LoVo (cell line): Measurements from ENCODE around the gene EFHC1.
"Not testable (repeated sequence)": the region's sequence is repeated elsewhere in the genome, so short reads cannot be mapped to it uniquely, and the experiment has no call there.

ENCODE experiments used
- DNase-seq: peaks from one replicate; pipeline ENCODE4 v3.0.0-alpha.2; 2016; ENCODE audit warnings: low spot score

Gene EFHC1

GRCh38 chr6:52438926-52439325, 18.8 kb downstream of the EFHC1 start:
- no peak for DNase-seq

- DNase-seq = peak; percentile 73
These were observed 34.4 kb downstream of the EFHC1 start for GRCh38 chr6:52454556-52454955.

GRCh38 chr6:52457096-52457495, 37.0 kb downstream of the EFHC1 start:
- DNase-seq = no peak

- not testable (repeated sequence) for DNase-seq
These were observed 41.1 kb downstream of the EFHC1 start for GRCh38 chr6:52461194-52461593.

GRCh38 chr6:52474173-52474572, 54.0 kb downstream of the EFHC1 start:
- no peak for DNase-seq

GRCh38 chr6:52475307-52475706, 55.2 kb downstream of the EFHC1 start:
- DNase-seq = no peak

GRCh38 chr6:52482903-52483670, 62.9 kb downstream of the EFHC1 start:
- peak; percentile 18 for DNase-seq

GRCh38 chr6:52483671-52484003, 63.5 kb downstream of the EFHC1 start:
- no peak for DNase-seq

- no peak for DNase-seq
These were observed 69.7 kb downstream of the EFHC1 start for GRCh38 chr6:52489881-52490280.

GRCh38 chr6:52491203-52492069, 71.3 kb downstream of the EFHC1 start:
- DNase-seq = no peak

GRCh38 chr6:52493669-52494068, 73.5 kb downstream of the EFHC1 start:
- DNase-seq = no peak

GRCh38 chr6:52494298-52495072, 74.3 kb downstream of the EFHC1 start:
- no peak for DNase-seq

- no peak for DNase-seq
These were observed 75.8 kb downstream of the EFHC1 start for GRCh38 chr6:52495922-52496321.

GRCh38 chr6:52496631-52497030, 76.5 kb downstream of the EFHC1 start:
- DNase-seq = no peak

- no peak for DNase-seq
These were observed 77.7 kb downstream of the EFHC1 start for GRCh38 chr6:52497652-52498408.

GRCh38 chr6:52498538-52499017, 78.4 kb downstream of the EFHC1 start:
- DNase-seq = no peak

GRCh38 chr6:52499026-52499425, 78.9 kb downstream of the EFHC1 start:
- no peak for DNase-seq

GRCh38 chr6:52499681-52500236, 79.6 kb downstream of the EFHC1 start:
- DNase-seq = no peak

- DNase-seq = no peak
These were observed 80.3 kb downstream of the EFHC1 start for GRCh38 chr6:52500238-52501129.

- no peak for DNase-seq
These were observed 82.3 kb downstream of the EFHC1 start for GRCh38 chr6:52502306-52503029.
